Activated CD4-positive, CD25-positive, alpha-beta regulatory T cell treated with anti-CD3 and anti-CD28 coated beads, Interleukin-2, amount 50 U/mL, for 24 hours (primary cell): ENCODE results near the gene OR5M10.
"Not testable (repeated sequence)": the region's sequence is repeated elsewhere in the genome, so short reads cannot be mapped to it uniquely, and the experiment has no call there.

ENCODE experiments used
- ATAC-seq, 2 donors: fragments of 150-1000 bp; cut with Tn5 transposase; one replicate each; pipeline ENCODE4 v1.10.0; 2021; ENCODE audit warnings: mild to moderate bottlenecking in 1 of 2, moderate library complexity in 1 of 2

The OR5M10 gene

DNA sequence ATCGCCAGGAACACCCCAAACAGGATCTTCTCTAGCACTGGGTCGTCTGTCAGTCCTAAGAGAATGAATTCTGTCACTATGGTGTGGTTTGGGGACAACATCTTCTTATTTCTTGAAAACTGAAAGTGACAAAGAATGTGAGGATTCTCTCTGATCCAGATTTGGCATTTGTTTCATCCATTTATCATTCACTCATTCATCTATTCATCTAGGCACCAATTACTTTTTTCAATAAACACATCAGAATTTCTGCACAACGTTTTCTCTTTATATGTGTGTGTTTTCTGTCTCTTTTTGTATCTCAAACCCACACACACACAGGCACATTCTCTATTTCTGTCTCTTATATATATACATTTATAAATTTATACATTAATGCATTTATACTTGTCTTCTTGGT is at the start of gene OR5M10:
Gene OR5M10, minus strand, starts transcription at position 101 of the 400 bp plus-strand sequence. Its CDS starts 0 bp downstream, at position 101.
- ATAC-seq, result no peak

DNA sequence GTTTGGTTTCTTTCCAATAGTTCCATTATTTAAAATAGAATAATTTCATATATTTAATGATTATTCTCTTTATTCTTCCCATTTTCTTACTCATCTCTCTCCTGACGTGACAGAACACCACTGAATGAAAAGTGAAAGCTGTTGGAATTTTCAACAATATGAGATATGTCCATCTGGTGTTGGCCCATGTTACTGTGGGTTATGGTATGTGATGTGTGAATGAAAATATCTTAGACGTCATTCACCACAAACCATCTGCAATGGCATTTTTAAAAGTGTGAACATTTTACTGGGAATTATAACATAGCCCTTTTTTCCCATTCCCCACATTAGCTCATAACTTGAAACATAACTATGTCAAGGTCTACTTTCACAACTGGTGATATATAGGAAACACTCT is 48.4 kb upstream of the OR5M10 start:
- ATAC-seq, result no peak

DNA sequence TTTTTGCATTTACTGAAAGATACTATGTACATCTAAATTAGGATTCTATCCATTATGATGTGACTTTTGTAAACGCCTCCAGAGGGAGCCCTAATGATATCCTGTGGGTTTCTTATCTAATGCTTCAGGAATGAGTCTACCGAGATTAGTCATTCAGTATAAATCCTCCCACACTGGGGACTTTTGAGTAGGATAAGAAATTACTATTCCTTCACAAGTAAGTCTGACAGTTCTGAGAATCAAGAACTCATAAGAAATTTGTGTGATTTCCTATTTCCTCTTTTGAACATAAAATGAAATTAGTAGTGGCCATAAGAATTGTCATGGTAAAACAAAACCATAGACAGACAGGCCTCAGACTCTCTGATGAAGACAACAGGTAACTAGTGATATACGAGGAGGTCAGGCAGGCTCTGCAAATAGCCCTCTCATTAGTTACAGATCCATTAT is 47.2 kb upstream of the OR5M10 start:
- no peak for ATAC-seq

DNA sequence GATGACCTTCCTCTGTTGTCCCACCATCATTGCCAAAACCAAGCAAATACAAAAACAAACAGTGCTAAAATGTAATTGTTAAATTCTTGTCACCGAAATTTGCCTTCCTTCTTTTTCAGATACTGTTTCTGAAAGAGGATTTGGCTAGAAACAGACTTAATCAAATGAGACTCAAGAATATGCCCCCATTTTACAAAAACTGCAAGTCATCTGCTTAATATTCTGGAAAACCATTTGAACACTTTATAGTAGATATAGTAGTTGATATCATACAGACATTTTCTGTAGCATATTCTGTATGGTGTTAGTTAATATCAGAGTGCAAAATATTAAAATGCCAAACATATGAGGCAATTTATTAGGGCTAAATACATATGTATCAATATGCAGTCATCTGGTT is 33.7 kb upstream of the OR5M10 start:
- no peak for ATAC-seq

DNA sequence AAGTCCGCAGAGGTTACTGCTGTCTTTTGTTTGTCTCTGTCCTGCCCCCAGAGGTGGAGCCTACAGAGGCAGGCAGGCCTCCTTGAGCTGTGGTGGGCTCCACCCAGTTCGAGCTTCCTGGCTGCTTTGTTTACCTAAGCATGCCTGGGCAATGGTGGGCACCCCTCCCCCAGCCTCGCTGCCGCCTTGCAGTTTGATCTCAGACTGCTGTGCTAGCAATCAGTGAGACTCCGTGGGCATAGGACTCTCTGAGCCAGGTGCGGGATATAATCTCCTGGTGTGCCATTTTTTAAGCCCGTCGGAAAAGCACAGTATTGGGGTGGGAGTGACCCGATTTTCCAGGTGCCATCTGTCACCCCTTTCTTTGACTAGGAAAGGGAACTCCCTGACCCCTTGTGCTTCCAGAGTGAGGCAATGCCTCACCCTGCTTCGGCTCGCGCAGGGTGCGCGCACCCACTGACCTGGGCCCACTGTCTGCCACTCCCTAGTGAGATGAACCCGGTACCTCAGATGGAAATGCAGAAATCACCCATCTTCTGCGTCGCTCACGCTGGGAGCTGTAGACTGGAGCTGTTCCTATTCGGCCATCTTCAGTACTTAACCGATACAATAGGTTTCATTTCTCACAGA is 14.7 kb upstream of the OR5M10 start:
- ATAC-seq, result not testable (repeated sequence)

GRCh38 chr11:56558574-56558973 is 18.9 kb downstream of the OR5M10 start:
- no peak for ATAC-seq

DNA sequence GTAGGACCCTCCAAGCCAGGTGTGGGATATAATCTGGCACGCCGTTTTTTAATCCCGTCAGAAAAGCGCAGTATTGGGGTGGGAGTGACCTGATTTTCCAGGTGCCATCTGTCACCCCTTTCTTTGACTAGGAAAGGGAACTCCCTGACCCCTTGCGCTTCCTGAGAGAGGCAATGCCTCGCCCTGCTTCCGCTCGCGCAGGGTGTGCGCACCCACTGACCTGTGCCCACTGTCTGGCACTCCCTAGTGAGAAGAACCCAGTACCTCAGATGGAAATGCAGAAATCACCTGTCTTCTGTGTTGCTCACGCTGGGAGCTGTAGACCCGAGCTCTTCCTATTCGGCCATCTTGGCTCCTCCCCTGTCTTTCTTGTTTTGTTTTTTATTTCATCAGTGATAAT is 22.8 kb downstream of the OR5M10 start:
- not testable (repeated sequence) for ATAC-seq

- ATAC-seq, result no peak
Measured at GRCh38 chr11:56545531-56545930, 32.0 kb downstream of the OR5M10 start.

GRCh38 chr11:56543739-56544138 is 33.8 kb downstream of the OR5M10 start:
- ATAC-seq, result no peak

GRCh38 chr11:56543157-56543556 is 34.4 kb downstream of the OR5M10 start, which contains the start of gene OR5M11:
Gene OR5M11 (minus strand): TSS chr11:56543257. CDS start chr11:56543257, 0 bp downstream.
- no peak for ATAC-seq

- ATAC-seq, result no peak
Measured at GRCh38 chr11:56533054-56533740, 44.3 kb downstream of the OR5M10 start.

GRCh38 chr11:56531856-56532255 is 45.7 kb downstream of the OR5M10 start:
- ATAC-seq, result no peak
